Neural progenitor cell (in vitro differentiated cells): ENCODE results near the gene MYO7B. TPM values are rescaled to one million over a fixed set of nuclear protein-coding genes. Genes with fewer than 3 reads are reported as not detected.

Source experiments
- DNase-seq: peaks from one replicate; pipeline ENCODE4 v3.0.0-alpha.2; 2016; ENCODE audit warnings: low spot score
- H2AFZ ChIP-seq: fragments of 200-600 bp; sonication (generic); replicated peaks from 2 replicates; pipeline ENCODE4 v1.6.1; 2016; ENCODE audit warnings: antibody characterized with exemption
- H3F3A ChIP-seq: fragments of 200-600 bp; sonication (generic); 2 replicates; pipeline ENCODE4 v1.6.1; 2016; ENCODE audit warnings: antibody characterized with exemption, low read depth
- H3K27ac ChIP-seq: fragments of 200-600 bp; sonication (generic); 2 replicates; pipeline ENCODE4 v1.5.1; 2016; ENCODE audit warnings: mild to moderate bottlenecking
- H3K27me3 ChIP-seq: fragments of 200-600 bp; sonication (generic); 2 replicates; pipeline ENCODE4 v1.6.1; 2016; ENCODE audit warnings: mild to moderate bottlenecking, moderate library complexity
- H3K36me3 ChIP-seq: fragments of 200-600 bp; sonication (generic); 2 replicates; pipeline ENCODE4 v1.5.1; 2016
- H3K4me1 ChIP-seq: fragments of 200-600 bp; sonication (generic); 2 replicates; pipeline ENCODE4 v1.6.1; 2016; ENCODE audit warnings: mixed run types
- H3K4me2 ChIP-seq: fragments of 200-600 bp; sonication (generic); 2 replicates; pipeline ENCODE4 v1.6.1; 2016
- H3K4me3 ChIP-seq: fragments of 200-600 bp; sonication (generic); 2 replicates; pipeline ENCODE4 v1.5.1; 2016
- H3K79me2 ChIP-seq: fragments of 200-600 bp; sonication (generic); 2 replicates; pipeline ENCODE4 v1.6.1; 2016; ENCODE audit warnings: low read depth
- H3K9ac ChIP-seq: fragments of 200-600 bp; sonication (generic); 2 replicates; pipeline ENCODE4 v1.6.1; 2016
- H3K9me3 ChIP-seq: fragments of 200-600 bp; sonication (generic); 2 replicates; pipeline ENCODE4 v1.5.1; 2016; ENCODE audit warnings: low read depth
- H4K20me1 ChIP-seq: fragments of 200-600 bp; sonication (generic); 2 replicates; pipeline ENCODE4 v1.6.1; 2016; ENCODE audit warnings: low read depth
- H3K27ac Mint-ChIP-seq: 3 replicates; pipeline ENCODE4 v1.8.0; 2021; ENCODE audit warnings: mixed read lengths
- H3K27me3 Mint-ChIP-seq: 2 replicates; pipeline ENCODE4 v1.8.0; 2022; ENCODE audit warnings: low read depth, mild to moderate bottlenecking, inconsistent platforms, moderate library complexity, mixed read lengths; ENCODE audit not compliant: insufficient read depth
- H3K36me3 Mint-ChIP-seq: 3 replicates; pipeline ENCODE4 v1.8.0; 2021; ENCODE audit warnings: mixed read lengths
- H3K4me1 Mint-ChIP-seq: 3 replicates; pipeline ENCODE4 v1.8.0; 2021; ENCODE audit warnings: mixed read lengths
- H3K4me3 Mint-ChIP-seq: 3 replicates; pipeline ENCODE4 v1.8.0; 2021; ENCODE audit warnings: mild to moderate bottlenecking, moderate library complexity, mixed read lengths
- H3K9me3 Mint-ChIP-seq: 3 replicates; pipeline ENCODE4 v1.8.0; 2020; ENCODE audit warnings: mixed read lengths
- CTCF ChIP-seq: fragments of 200-600 bp; sonication (generic); IDR thresholded peaks from 2 replicates; pipeline ENCODE4 v1.5.1; 2017; ENCODE audit warnings: antibody characterized with exemption, mild to moderate bottlenecking
- EZH2 ChIP-seq: fragments of 200-600 bp; sonication (generic); IDR thresholded peaks from 2 replicates; pipeline ENCODE4 v1.6.1; 2017; ENCODE audit warnings: antibody characterized with exemption, mild to moderate bottlenecking, moderate library complexity
- EZH2phosphoT487 ChIP-seq: fragments of 200-600 bp; sonication (generic); IDR thresholded peaks from 2 replicates; pipeline ENCODE4 v1.6.1; 2017; ENCODE audit warnings: antibody characterized with exemption
- total RNA-seq: library from RNA; depleted of rRNA; stranded (reverse); fragments of >200 nt; gene quantifications from 2 replicates; pipeline ENCODE4 v1.2.3, GENCODE V29; 2015; ENCODE audit warnings: low replicate concordance

The MYO7B gene
- total RNA-seq, 1 donor from 2014 or later, result not detected

GRCh38 chr2:127678991-127679390, 143.5 kb downstream of the MYO7B start:
- Histone ChIP-seq H3K4me2 (no peak overlapping the region), H3K27ac (no peak overlapping the region), H3K9ac (no peak overlapping the region), H3F3A (no peaks in the 10 kb centered on the region), H3K4me1 (peaks cover 4% of the 10 kb centered on the region), H3K4me3 (no peak overlapping the region), H3K27me3 (peaks cover 47% of the 10 kb centered on the region), H4K20me1 (peaks cover 8% of the 10 kb centered on the region), H3K36me3 (no peaks in the 10 kb centered on the region), H2AFZ (no peak overlapping the region), H3K79me2 (no peaks in the 10 kb centered on the region), H3K9me3 (no peaks in the 10 kb centered on the region)
- TF ChIP-seq CTCF, result no peak
- no peak for TF ChIP-seq EZH2phosphoT487
- no peak for TF ChIP-seq EZH2
- Mint-ChIP-seq H3K27ac (no peak overlapping the region), H3K9me3 (no peaks in the 10 kb centered on the region), H3K27me3 (peaks cover 25% of the 10 kb centered on the region), H3K4me3 (peak overlapping the region; percentile 17), H3K4me1 (peaks cover 30% of the 10 kb centered on the region), H3K36me3 (no peaks in the 10 kb centered on the region)
- no peak for DNase-seq

- peaks cover 22% of the 10 kb centered on the region for H3K27me3 Mint-ChIP-seq
- H3K36me3 ChIP-seq, result no peaks in the 10 kb centered on the region
- TF ChIP-seq EZH2phosphoT487, result no peak
- TF ChIP-seq CTCF, result no peak
These were observed 144.3 kb downstream of the MYO7B start for GRCh38 chr2:127679680-127680361.

GRCh38 chr2:127680706-127681287, 145.3 kb downstream of the MYO7B start:
- H3K4me3 Mint-ChIP-seq, result no peak overlapping the region

More at GRCh38 chr2:127679680-127680361, 144.3 kb downstream of the MYO7B start:
- Histone ChIP-seq H3K4me3 (no peak overlapping the region), H3K79me2 (no peaks in the 10 kb centered on the region), H3K27ac (no peak overlapping the region), H3K27me3 (peaks cover 39% of the 10 kb centered on the region), H4K20me1 (no peaks in the 10 kb centered on the region), H3K4me2 (no peak overlapping the region), H3K9me3 (no peaks in the 10 kb centered on the region), H3K4me1 (peaks cover 4% of the 10 kb centered on the region), H2AFZ (no peak overlapping the region), H3F3A (no peaks in the 10 kb centered on the region), H3K9ac (no peak overlapping the region)
- Mint-ChIP-seq H3K9me3 (no peaks in the 10 kb centered on the region), H3K36me3 (no peaks in the 10 kb centered on the region), H3K4me3 (no peak overlapping the region), H3K27ac (no peak overlapping the region), H3K4me1 (peaks cover 30% of the 10 kb centered on the region)
- DNase-seq, result no peak

More at GRCh38 chr2:127680706-127681287, 145.3 kb downstream of the MYO7B start:
- Histone ChIP-seq H3K9ac (no peak overlapping the region), H4K20me1 (no peaks in the 10 kb centered on the region), H3K4me1 (peaks cover 4% of the 10 kb centered on the region), H3K27me3 (peaks cover 29% of the 10 kb centered on the region), H3K4me3 (no peak overlapping the region), H3K4me2 (no peak overlapping the region), H3K9me3 (no peaks in the 10 kb centered on the region), H3K79me2 (no peaks in the 10 kb centered on the region), H3K27ac (no peak overlapping the region), H3K36me3 (no peaks in the 10 kb centered on the region), H2AFZ (no peak overlapping the region), H3F3A (no peaks in the 10 kb centered on the region)
- peaks cover 19% of the 10 kb centered on the region for H3K27me3 Mint-ChIP-seq
- no peaks in the 10 kb centered on the region for H3K36me3 Mint-ChIP-seq
- H3K27ac Mint-ChIP-seq, result no peak overlapping the region
- no peak for TF ChIP-seq EZH2
- TF ChIP-seq CTCF, result no peak
- no peak for TF ChIP-seq EZH2phosphoT487
- H3K9me3 Mint-ChIP-seq, result no peaks in the 10 kb centered on the region
- peaks cover 33% of the 10 kb centered on the region for H3K4me1 Mint-ChIP-seq
- DNase-seq, result no peak
